OCI-LY7 (cell line): ENCODE results near the gene PCNX3.

Experiments
- CTCF ChIP-seq: fragments of 200-600 bp; sonication (generic); conservative IDR thresholded peaks from 2 replicates; pipeline ENCODE4 v1.5.1; 2014; ENCODE audit warnings: mild to moderate bottlenecking, antibody characterized with exemption, low read length, moderate library complexity, mixed read lengths
- EZH2phosphoT487 ChIP-seq: fragments of 200-600 bp; sonication (generic); IDR thresholded peaks from 2 replicates; pipeline ENCODE4 v1.6.1; 2018; ENCODE audit warnings: low read depth, borderline replicate concordance, mild to moderate bottlenecking, mixed run types, antibody characterized with exemption, low read length, moderate library complexity, mixed read lengths

GRCh38 chr11:65586247-65586630 is 29.3 kb upstream of the PCNX3 start:
- TF ChIP-seq CTCF (no peak), EZH2phosphoT487 (no peak)
